Prostate gland (tissue), 2 donors: Measurements from ENCODE around the gene ITM2B. TPM values are rescaled to one million over a fixed set of nuclear protein-coding genes. Genes with fewer than 3 reads are reported as not detected.

Experiments
- DNase-seq: peaks from one replicate; pipeline ENCODE4 v3.0.0-alpha.2; 2019; ENCODE audit warnings: low spot score
- H3K27ac ChIP-seq, 2 donors: fragments of 200-600 bp; sonication (generic); 2 replicates each; pipeline ENCODE4 v1.5.1; 2017 to 2019
- H3K27me3 ChIP-seq: fragments of 200-600 bp; sonication (generic); replicated peaks from 2 replicates; pipeline ENCODE4 v1.5.1; 2019; ENCODE audit not compliant: insufficient read depth
- H3K36me3 ChIP-seq, 2 donors: fragments of 200-600 bp; sonication (generic); 1 replicate in 1 of 2; 2 replicates in 1 of 2; pipeline versions ENCODE4 v1.5.1 to v1.8.1; 2017 to 2019
- H3K4me1 ChIP-seq: fragments of 200-600 bp; sonication (generic); replicated peaks from 2 replicates; pipeline ENCODE4 v1.5.1; 2019
- H3K4me3 ChIP-seq, 2 donors: fragments of 200-600 bp; sonication (generic); 2 replicates each; pipeline ENCODE4 v1.5.1; 2017 to 2019
- H3K9me3 ChIP-seq: fragments of 200-600 bp; sonication (generic); 2 replicates; pipeline ENCODE4 v1.5.1; 2017
- POLR2A ChIP-seq: fragments of 450-650 bp; IDR thresholded peaks from one replicate; pipeline ENCODE4 v1.6.1; 2016; ENCODE audit warnings: antibody characterized with exemption, mild to moderate bottlenecking
- POLR2AphosphoS5 ChIP-seq: sonication (generic); formaldehyde crosslinking; IDR thresholded peaks from one replicate; pipeline ENCODE4 v1.6.1; 2017; ENCODE audit warnings: antibody characterized with exemption
- WGBS: methylation state at CpG from one replicate; pipeline ENCODE4 v1.1.5; 2018; 5-methylcytosine and 5-hydroxymethylcytosine counted together
- intact Hi-C: fragments of 100-400 bp; cut with DNase I; formaldehyde crosslinking; loops from one replicate; pipeline ENCODE4 v1.14.2; 2022
- total RNA-seq, 2 donors: library from RNA; depleted of rRNA; stranded (reverse); fragments of >200 nt; gene quantifications; one replicate each; pipeline ENCODE4 v1.1.0, GENCODE V29; 2016
- TF ChIP-seq, protein P1 (sequence below), 4 experiments: fragments of 200-600 bp in 2 of 4; fragments of 450-650 bp in 2 of 4; sonication (generic) in 2 of 4; IDR thresholded peaks; 1 replicate in 3 of 4; 2 replicates in 1 of 4; pipeline ENCODE4 v1.5.1; 2016 to 2019; ENCODE audit warnings: antibody characterized with exemption in 4 of 4, mild to moderate bottlenecking in 2 of 4, moderate library complexity in 2 of 4

Gene ITM2B
- total RNA-seq, 2 donors from 2014 or later: 401 to 632 TPM

DNA sequence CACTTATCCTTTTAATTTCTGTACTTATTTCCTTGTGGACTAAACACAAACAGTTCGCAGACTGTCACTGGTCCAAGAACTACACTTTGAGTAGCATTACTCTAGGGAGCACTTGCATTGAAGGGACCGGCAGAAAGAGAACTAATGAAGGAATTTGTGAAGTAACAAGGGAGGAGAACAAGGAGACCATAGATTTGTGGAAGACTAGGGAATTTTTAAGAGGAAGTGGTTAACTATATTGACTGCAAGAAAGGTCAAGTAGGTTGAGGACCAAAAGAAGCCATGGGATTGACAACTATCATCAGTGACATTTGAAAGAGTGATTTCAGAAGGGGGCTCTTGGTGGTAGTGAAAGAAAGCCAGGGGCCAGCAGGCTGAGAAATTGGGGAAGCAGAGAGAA lies 66.6 kb downstream of the ITM2B start:
- intact Hi-C loops: no loop called here
- Histone ChIP-seq H3K27ac (no peak overlapping the region), H3K4me1 (no peaks in the 10 kb centered on the region), H3K4me3 (no peak overlapping the region), H3K27me3 (no peaks in the 10 kb centered on the region), H3K36me3 (no peaks in the 10 kb centered on the region), H3K9me3 (no peaks in the 10 kb centered on the region)
- 85% methylated on average over 2 of the region's 2 CpGs for WGBS
- DNase-seq: no peak
- TF ChIP-seq POLR2A: no peak
- TF ChIP-seq POLR2AphosphoS5: no peak
- TF ChIP-seq, protein P1, sequence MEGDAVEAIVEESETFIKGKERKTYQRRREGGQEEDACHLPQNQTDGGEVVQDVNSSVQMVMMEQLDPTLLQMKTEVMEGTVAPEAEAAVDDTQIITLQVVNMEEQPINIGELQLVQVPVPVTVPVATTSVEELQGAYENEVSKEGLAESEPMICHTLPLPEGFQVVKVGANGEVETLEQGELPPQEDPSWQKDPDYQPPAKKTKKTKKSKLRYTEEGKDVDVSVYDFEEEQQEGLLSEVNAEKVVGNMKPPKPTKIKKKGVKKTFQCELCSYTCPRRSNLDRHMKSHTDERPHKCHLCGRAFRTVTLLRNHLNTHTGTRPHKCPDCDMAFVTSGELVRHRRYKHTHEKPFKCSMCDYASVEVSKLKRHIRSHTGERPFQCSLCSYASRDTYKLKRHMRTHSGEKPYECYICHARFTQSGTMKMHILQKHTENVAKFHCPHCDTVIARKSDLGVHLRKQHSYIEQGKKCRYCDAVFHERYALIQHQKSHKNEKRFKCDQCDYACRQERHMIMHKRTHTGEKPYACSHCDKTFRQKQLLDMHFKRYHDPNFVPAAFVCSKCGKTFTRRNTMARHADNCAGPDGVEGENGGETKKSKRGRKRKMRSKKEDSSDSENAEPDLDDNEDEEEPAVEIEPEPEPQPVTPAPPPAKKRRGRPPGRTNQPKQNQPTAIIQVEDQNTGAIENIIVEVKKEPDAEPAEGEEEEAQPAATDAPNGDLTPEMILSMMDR (IDR thresholded peaks at IDR 0.05): no peak

DNA sequence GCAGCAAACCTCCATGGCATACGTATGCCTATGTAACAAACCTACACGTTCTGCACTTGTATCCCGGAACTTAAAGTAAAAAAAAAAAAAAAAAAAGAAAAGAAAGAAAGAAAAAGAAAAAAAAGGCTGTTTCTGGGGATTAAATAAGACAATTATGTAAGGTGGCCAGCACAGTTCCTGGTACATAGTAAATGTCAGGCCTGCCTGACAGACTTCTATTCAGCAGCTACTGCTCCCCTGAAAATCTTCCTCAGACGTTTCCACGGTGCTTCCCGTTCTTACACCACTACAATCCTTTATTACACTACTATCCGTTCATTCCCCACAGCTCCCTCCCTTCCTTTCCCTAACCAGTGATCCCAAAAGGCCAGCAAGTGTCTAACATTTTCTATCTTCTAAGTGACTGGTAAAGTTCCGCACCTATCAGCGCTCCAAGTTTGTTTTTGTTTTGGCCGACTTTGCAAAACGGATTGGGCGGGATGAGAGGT lies 69.9 kb downstream of the ITM2B start:
- Histone ChIP-seq H3K4me3 (peak overlapping the region; percentile 86 to 96), H3K36me3 (no peaks in the 10 kb centered on the region), H3K4me1 (no peaks in the 10 kb centered on the region), H3K27me3 (no peaks in the 10 kb centered on the region), H3K27ac (peak overlapping the region; percentile 97 to 99), H3K9me3 (no peaks in the 10 kb centered on the region)
- no peak for DNase-seq
- WGBS: 13% methylated on average over 12 of the region's 12 CpGs
- intact Hi-C loops: loop anchor here (2.0 to 10.0 kb wide), 4 partner anchors 70 to 266 kb away; partner anchors contain the start of genes ITM2B, MED4 and NUDT15
- TF ChIP-seq POLR2A (no peak), POLR2AphosphoS5 (no peak)
- TF ChIP-seq, protein P1 (IDR thresholded peaks at IDR 0.05): no peak

DNA sequence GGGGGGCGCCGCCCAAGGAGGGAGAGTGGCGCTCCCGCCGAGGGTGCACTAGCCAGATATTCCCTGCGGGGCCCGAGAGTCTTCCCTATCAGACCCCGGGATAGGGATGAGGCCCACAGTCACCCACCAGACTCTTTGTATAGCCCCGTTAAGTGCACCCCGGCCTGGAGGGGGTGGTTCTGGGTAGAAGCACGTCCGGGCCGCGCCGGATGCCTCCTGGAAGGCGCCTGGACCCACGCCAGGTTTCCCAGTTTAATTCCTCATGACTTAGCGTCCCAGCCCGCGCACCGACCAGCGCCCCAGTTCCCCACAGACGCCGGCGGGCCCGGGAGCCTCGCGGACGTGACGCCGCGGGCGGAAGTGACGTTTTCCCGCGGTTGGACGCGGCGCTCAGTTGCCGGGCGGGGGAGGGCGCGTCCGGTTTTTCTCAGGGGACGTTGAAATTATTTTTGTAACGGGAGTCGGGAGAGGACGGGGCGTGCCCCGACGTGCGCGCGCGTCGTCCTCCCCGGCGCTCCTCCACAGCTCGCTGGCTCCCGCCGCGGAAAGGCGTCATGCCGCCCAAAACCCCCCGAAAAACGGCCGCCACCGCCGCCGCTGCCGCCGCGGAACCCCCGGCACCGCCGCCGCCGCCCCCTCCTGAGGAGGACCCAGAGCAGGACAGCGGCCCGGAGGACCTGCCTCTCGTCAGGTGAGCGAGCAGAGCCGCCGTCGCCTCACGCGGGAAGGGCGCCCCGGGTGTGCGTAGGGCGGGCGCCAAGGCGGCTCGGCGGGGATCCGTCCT lies 70.5 kb downstream of the ITM2B start, which contains the start of gene RB1:
Gene RB1, plus strand, starts transcription at position 393 of the 784 bp plus-strand sequence. Its CDS starts 162 bp downstream, at position 555.
- Histone ChIP-seq H3K4me3 (peak within 1 kb of the TSS; percentile 86 to 96), H3K4me1 (no peaks in the 10 kb centered on the region), H3K27me3 (no peaks in the 10 kb centered on the region), H3K27ac (peak within 1 kb of the TSS; percentile 97 to 99), H3K9me3 (no peaks in the 10 kb centered on the region), H3K36me3 (no peaks in the 10 kb centered on the region)
- TF ChIP-seq, protein P1 (IDR thresholded peaks at IDR 0.05): peak in 1 of 4 experiments; percentile 16
- TF ChIP-seq POLR2A (peak; percentile 95), POLR2AphosphoS5 (peak; percentile 95)
- WGBS: under 1% methylated on average over 79 of the region's 96 CpGs
- peak; percentile 87 for DNase-seq
- intact Hi-C loops: loop anchor here (2.0 to 10.0 kb wide), 4 partner anchors 71 to 266 kb away; partner anchors contain the start of genes ITM2B, MED4 and NUDT15

DNA sequence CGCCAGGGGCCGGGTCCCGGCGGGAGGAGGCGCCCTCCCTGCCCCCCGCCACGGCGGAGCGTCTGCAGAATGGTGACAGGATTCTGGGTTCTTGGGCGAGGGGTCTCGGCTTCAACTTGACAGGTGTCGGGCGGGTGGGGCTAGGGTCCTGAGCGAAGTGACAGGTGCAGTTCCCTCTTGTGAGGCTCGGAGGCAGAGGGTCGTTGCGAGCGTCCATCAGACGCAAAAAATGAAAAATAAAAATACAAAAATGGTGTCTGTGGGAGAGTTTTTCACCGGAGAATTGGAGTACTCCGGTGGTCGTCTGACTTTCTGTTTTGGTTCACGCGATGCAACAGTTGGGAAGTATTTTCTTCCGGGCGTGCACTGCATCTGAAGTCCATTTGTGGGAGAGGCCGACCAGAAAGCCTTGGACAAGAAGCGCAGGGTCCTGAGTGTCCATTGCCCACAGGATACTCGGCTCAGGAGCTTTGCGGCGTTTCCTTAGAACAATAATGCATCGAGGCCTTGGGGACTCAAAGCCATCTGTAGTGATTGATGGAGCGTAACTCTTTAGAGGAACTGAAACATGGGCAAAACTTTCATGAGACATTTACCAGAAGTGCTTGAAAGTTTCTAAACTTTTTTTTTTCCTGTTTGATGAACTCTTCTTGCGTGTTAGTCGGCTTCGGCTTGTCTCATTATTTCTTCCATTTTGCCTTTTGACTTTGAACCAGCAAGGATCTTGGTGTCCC lies 71.3 kb downstream of the ITM2B start:
- intact Hi-C loops: loop anchor here (5.0 to 10.0 kb wide), 3 partner anchors 182 to 267 kb away; partner anchors contain the start of genes MED4 and NUDT15
- peak overlapping the region; percentile 97 to 99 for H3K27ac ChIP-seq

DNA sequence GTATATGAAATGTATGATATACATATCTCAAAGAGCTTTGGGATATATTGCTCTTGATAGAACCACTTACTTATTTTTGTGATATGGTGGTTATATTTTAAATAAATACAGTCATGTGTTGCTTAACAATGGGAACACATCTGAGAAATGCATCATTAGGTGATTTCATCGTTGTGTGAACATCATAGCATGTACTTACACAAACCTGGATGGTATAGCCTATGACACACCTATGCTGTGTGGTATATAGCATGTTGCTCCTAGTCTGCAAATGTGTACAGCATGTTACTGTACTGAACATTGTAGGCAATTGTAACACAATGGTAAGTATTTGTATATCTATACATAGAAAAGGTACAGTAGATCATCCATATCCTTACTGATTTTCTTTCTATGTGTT lies 78.2 kb downstream of the ITM2B start:
- DNase-seq: no peak
- Histone ChIP-seq H3K27ac (no peak overlapping the region), H3K4me3 (no peak overlapping the region), H3K4me1 (no peaks in the 10 kb centered on the region), H3K9me3 (no peaks in the 10 kb centered on the region), H3K27me3 (no peaks in the 10 kb centered on the region), H3K36me3 (no peaks in the 10 kb centered on the region)
- intact Hi-C loops: no loop called here
- 96% methylated on average over 1 of the region's 1 CpG for WGBS
- no peak for TF ChIP-seq POLR2A
- TF ChIP-seq, protein P1 (IDR thresholded peaks at IDR 0.05): no peak
- TF ChIP-seq POLR2AphosphoS5: no peak

More for the DNA sequence above, 71.3 kb downstream of the ITM2B start:
- no peaks in the 10 kb centered on the region for H3K4me1 ChIP-seq
- DNase-seq: peak; percentile 50
- no peaks in the 10 kb centered on the region for H3K27me3 ChIP-seq
- WGBS: under 1% methylated on average over 36 of the region's 36 CpGs
- peak overlapping the region; percentile 86 to 96 for H3K4me3 ChIP-seq
- H3K9me3 ChIP-seq: no peaks in the 10 kb centered on the region
- no peaks in the 10 kb centered on the region for H3K36me3 ChIP-seq
- TF ChIP-seq POLR2A (no peak), POLR2AphosphoS5 (peak; percentile 33)
